ENCODE measurements around the gene PGD.

Gene PGD

DNA sequence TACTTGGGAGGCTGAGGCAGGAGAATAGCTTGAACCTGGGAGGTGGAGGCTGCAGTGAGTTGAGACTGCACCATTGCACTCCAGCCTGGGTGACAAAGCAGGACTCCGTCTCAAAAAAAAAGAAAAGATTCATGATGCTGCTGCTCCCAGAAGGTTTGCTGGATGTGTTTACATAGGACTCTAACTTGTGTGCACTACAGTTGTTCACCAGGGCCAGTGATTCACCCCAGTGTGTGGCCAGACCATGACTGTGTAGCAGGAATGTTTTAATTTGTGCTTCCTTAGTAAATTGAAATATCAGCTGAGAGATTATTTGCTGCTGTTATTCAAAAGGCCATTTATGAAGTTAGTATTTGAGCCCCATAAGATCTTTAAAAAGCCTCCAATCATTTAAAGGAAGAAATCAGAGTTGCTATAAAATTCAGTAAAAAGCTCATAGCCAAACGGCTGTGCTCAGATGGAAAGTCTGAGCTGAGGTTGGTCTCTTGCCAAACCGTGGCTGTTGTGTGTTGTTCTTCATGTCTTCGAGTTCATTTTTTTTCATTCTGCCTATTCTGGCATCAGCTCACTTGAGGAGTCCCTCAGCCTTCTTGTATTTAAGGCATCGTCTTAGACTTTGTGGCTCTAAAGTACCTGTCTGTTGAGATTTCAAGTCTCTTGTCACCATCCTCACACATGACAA, 18.1 kb upstream of the PGD start:
- Histone ChIP-seq H3K4me1 (ENCODE audit: insufficient read depth, low read length) (no peaks in the 10 kb centered on the region), H3K9ac (ENCODE audit: low read depth, low read length) (no peak overlapping the region), H3K27ac (ENCODE audit: low read length) (no peak overlapping the region), H3K9me3 (ENCODE audit: insufficient read depth, low read depth, low read length) (no peaks in the 10 kb centered on the region), H3K4me3 (ENCODE audit: low read length) (no peak overlapping the region), H3K27me3 (ENCODE audit: insufficient read depth, low read length) (no peaks in the 10 kb centered on the region), H3K36me3 (ENCODE audit: insufficient read depth, low read depth, low read length) (peaks cover 59% of the 10 kb centered on the region)

DNA sequence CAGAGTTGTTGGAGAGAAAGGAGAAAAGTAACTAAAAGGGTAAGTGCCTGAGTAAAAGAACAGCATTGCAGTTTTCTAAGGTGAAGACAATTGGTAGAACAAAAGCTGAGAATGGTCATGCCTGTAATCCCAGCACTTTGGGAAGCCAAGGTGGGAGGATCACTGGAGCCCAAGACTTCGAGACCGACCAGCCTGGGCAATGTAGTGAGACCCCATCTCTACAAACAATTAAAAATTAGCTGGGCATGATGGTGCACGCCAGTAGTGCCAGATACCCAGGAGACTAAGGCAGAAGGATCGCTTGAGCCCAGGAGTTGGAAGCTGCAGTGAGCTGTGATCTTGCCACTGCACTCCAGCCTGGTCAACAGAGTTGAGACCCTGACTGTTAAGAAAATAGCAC, 15.2 kb upstream of the PGD start:
- H3K9ac ChIP-seq (ENCODE audit: low read depth, low read length), result no peak overlapping the region
- no peak overlapping the region for H3K4me3 ChIP-seq (ENCODE audit: low read length)
- no peaks in the 10 kb centered on the region for H3K9me3 ChIP-seq (ENCODE audit: insufficient read depth, low read depth, low read length)
- H3K36me3 ChIP-seq (ENCODE audit: insufficient read depth, low read depth, low read length), result peaks cover 40% of the 10 kb centered on the region
- H3K27me3 ChIP-seq (ENCODE audit: insufficient read depth, low read length), result no peaks in the 10 kb centered on the region
- no peak overlapping the region for H3K27ac ChIP-seq (ENCODE audit: low read length)
- peaks cover 7% of the 10 kb centered on the region; the same call in 1 of the 2 replicates for H3K4me1 ChIP-seq (ENCODE audit: insufficient read depth, low read length)

DNA sequence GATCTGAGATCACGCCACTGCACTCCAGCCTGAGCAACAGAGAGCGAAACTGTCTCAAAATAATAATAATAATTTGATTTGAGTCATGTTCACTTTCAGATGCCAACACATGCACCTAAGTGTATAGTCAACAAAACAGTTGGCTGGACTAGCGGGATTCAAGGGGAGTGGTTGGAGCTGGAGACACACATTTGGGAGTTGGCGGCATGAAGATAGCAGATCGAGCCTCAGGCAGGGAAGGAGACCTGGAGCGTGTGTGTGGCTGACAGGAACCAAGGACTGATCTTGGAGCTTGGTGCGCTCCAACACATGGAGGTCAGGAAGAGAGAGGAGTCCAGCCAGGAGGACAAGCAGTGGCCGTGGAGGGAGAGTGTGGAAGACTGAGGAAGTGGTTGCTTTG, 14.6 kb upstream of the PGD start:
- Histone ChIP-seq H3K27me3 (ENCODE audit: insufficient read depth, low read length) (no peaks in the 10 kb centered on the region), H3K9ac (ENCODE audit: low read depth, low read length) (no peak overlapping the region), H3K4me1 (ENCODE audit: insufficient read depth, low read length) (peaks cover 7% of the 10 kb centered on the region; the same call in 1 of the 2 replicates), H3K27ac (ENCODE audit: low read length) (no peak overlapping the region), H3K9me3 (ENCODE audit: insufficient read depth, low read depth, low read length) (no peaks in the 10 kb centered on the region), H3K36me3 (ENCODE audit: insufficient read depth, low read depth, low read length) (peaks cover 36% of the 10 kb centered on the region), H3K4me3 (ENCODE audit: low read length) (no peak overlapping the region)

DNA sequence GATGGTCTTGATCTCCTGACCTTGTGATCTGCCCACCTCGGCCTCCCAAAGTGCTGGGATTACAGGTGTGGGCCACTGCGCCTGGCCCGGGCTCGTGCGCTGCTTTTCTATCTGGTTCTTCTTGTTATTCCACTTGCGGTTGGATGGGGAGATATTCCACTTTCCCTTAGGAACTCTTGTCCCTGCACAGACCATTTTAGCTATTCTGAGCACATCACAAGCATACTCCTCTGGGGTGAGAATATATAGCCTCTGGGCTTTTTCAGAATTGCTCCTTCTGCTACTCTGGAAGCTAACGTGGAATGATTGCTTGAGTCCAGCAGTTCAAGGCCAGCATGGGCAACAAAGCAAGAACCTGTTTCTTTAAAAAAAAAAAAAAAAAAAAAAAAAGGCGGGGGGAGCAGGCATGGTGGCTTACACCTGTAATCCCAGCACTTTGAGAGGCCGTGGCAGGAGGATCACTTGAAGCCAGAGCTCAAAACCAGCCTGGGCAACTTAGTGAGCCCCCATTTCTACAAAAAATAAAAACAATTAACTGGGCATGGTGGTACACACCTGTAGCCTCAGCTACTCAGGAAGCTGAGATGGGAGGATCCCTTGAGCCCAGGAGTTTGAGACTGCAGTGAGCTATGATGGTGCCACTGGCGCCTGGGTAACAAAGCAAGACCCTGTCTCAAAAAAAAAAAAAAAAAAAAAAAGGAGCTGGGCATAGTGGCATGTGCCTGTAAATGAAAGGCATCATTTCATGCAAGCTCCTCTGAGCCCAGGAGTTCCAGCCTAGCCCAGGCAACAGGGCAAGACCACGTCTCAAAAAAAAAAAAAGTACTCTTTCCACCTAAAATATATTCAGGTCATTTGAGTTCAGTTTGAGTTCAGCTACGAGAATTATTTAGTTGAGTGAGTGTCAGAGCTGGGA, 11.8 kb upstream of the PGD start:
- H3K9ac ChIP-seq (ENCODE audit: low read depth, low read length), result peak overlapping the region; percentile 40; the same call in 1 of the 2 replicates
- H3K27me3 ChIP-seq (ENCODE audit: insufficient read depth, low read length), result no peaks in the 10 kb centered on the region
- peaks cover 15% of the 10 kb centered on the region; the same call in 1 of the 2 replicates for H3K36me3 ChIP-seq (ENCODE audit: insufficient read depth, low read depth, low read length)
- H3K4me3 ChIP-seq (ENCODE audit: low read length), result no peak overlapping the region
- peaks cover 7% of the 10 kb centered on the region; the same call in 1 of the 2 replicates for H3K4me1 ChIP-seq (ENCODE audit: insufficient read depth, low read length)
- no peak overlapping the region for H3K27ac ChIP-seq (ENCODE audit: low read length)
- H3K9me3 ChIP-seq (ENCODE audit: insufficient read depth, low read depth, low read length), result no peaks in the 10 kb centered on the region

DNA sequence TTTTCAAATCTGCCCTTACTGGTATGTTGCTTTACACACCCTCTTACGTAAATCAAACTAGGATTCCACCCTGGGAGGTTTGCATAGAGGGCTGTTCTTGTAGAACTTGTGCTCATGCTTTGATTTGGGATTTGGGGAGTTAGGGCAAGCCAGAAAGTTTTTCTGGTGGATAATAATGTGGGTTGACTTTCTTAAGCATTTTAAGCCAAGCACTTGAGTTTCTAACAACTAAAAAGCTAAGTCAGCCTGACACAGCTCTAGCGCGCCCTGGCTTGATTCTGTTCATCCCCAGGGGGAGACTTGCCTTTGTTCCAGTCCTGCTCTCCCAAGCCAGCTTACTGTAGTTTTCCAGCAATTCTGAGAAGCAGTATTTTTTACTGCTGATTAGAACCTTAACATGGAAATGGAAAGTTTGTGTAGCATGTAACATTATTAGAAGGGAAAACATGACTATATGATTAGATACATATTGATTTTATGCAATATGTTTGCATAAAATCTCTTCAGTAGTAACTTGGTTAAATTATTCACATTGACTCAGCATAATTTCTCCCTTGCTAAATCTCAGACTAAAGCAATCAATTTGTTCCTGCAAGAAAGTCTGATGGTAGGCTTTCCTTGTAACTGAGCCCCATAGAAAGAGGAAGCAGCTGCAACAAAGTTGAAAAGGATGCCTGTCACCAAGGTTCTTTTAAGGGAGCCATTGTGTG, 11.0 kb upstream of the PGD start:
- peaks cover 7% of the 10 kb centered on the region; the same call in 1 of the 2 replicates for H3K4me1 ChIP-seq (ENCODE audit: insufficient read depth, low read length)
- H3K36me3 ChIP-seq (ENCODE audit: insufficient read depth, low read depth, low read length), result peaks cover 15% of the 10 kb centered on the region; the same call in 1 of the 2 replicates
- no peaks in the 10 kb centered on the region for H3K9me3 ChIP-seq (ENCODE audit: insufficient read depth, low read depth, low read length)
- peak overlapping the region; percentile 40; the same call in 1 of the 2 replicates for H3K9ac ChIP-seq (ENCODE audit: low read depth, low read length)
- no peaks in the 10 kb centered on the region for H3K27me3 ChIP-seq (ENCODE audit: insufficient read depth, low read length)
- peak overlapping the region; percentile 48 for H3K27ac ChIP-seq (ENCODE audit: low read length)
- no peak overlapping the region for H3K4me3 ChIP-seq (ENCODE audit: low read length)

DNA sequence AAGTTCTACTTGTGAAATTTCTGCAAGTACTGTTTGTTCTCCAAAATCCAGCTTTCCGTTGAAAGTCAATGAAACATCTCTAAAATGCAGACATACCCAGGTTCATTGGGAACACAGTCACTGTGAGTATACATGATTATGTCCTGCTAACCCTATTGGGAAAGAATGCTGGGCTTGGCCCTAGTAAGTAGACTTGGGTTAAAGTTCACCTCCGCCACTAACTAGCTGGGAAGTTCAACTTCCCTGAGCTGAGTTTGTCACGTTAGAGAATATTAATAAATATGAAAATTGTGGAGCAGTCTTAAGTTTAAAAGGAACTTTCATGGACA, 10.5 kb upstream of the PGD start:
- H3K36me3 ChIP-seq (ENCODE audit: insufficient read depth, low read depth, low read length), result peaks cover 11% of the 10 kb centered on the region; the same call in 1 of the 2 replicates
- H3K4me3 ChIP-seq (ENCODE audit: low read length), result no peak overlapping the region
- peak overlapping the region; percentile 40; the same call in 1 of the 2 replicates for H3K9ac ChIP-seq (ENCODE audit: low read depth, low read length)
- H3K9me3 ChIP-seq (ENCODE audit: insufficient read depth, low read depth, low read length), result no peaks in the 10 kb centered on the region
- H3K4me1 ChIP-seq (ENCODE audit: insufficient read depth, low read length), result peaks cover 7% of the 10 kb centered on the region; the same call in 1 of the 2 replicates
- no peak overlapping the region for H3K27ac ChIP-seq (ENCODE audit: low read length)
- no peaks in the 10 kb centered on the region for H3K27me3 ChIP-seq (ENCODE audit: insufficient read depth, low read length)

DNA sequence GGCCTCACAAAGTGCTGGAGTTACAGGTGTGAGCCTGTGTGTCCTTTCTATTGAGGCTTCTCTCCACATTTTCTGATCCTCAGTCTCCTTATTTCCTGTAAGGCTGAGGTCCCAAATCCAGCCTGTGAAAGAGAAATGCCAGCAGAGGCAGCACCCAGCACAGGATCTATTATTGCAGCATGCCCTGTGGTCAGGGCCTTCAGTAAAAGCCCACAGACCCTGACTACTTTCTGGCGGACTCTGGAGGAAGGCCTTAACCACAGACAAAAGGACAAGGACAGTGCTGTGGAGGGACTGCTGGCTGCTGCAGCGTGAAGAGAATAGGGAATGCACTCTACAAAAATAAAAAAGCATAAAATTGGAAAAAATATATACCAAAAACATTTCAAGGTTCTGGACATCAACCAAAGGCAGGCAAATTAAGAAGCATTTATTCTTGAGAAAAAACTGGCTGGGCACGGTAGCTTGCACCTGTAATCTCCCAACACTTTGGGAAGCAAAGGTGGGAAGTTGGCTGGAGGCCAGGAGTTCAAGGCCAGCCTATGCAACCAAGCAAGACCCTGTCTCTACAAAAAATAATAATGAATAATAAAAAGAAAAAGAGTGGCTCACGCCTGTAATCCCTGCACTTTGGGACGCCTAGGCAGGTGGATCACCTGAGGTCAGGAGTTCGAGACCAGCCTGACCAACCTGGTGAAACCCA, 9.4 kb upstream of the PGD start:
- no peaks in the 10 kb centered on the region for H3K9me3 ChIP-seq (ENCODE audit: insufficient read depth, low read depth, low read length)
- peaks cover 7% of the 10 kb centered on the region; the same call in 1 of the 2 replicates for H3K4me1 ChIP-seq (ENCODE audit: insufficient read depth, low read length)
- H3K36me3 ChIP-seq (ENCODE audit: insufficient read depth, low read depth, low read length), result peaks cover 6% of the 10 kb centered on the region; the same call in 1 of the 2 replicates
- no peak overlapping the region for H3K4me3 ChIP-seq (ENCODE audit: low read length)
- H3K9ac ChIP-seq (ENCODE audit: low read depth, low read length), result no peak overlapping the region
- no peaks in the 10 kb centered on the region for H3K27me3 ChIP-seq (ENCODE audit: insufficient read depth, low read length)
- H3K27ac ChIP-seq (ENCODE audit: low read length), result no peak overlapping the region

DNA sequence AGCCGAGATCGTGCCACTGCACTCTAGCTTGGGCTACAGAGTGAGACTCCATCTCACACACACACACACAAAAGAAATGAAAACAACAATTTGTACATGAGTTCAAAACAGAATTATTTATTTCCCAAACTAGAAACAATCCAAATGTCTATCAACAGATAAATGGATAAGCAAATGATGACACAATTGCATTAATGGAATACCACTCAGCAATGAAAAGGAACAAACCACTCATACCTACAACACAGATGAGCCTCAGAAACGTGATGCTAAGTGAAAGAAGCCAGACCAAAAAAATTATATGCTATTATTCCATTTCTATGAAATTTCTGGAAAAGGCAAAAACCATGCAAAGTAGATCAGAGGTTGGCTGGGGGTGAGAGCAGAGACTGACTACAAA, 2.0 kb upstream of the PGD start:
- H3K27me3 ChIP-seq (ENCODE audit: insufficient read depth, low read length), result no peaks in the 10 kb centered on the region
- no peak overlapping the region for H3K9ac ChIP-seq (ENCODE audit: low read depth, low read length)
- H3K36me3 ChIP-seq (ENCODE audit: insufficient read depth, low read depth, low read length), result peaks cover 16% of the 10 kb centered on the region
- H3K4me1 ChIP-seq (ENCODE audit: insufficient read depth, low read length), result peaks cover 8% of the 10 kb centered on the region; the same call in 1 of the 2 replicates
- no peaks in the 10 kb centered on the region for H3K9me3 ChIP-seq (ENCODE audit: insufficient read depth, low read depth, low read length)
- no peak overlapping the region for H3K4me3 ChIP-seq (ENCODE audit: low read length)
- no peak overlapping the region for H3K27ac ChIP-seq (ENCODE audit: low read length)

DNA sequence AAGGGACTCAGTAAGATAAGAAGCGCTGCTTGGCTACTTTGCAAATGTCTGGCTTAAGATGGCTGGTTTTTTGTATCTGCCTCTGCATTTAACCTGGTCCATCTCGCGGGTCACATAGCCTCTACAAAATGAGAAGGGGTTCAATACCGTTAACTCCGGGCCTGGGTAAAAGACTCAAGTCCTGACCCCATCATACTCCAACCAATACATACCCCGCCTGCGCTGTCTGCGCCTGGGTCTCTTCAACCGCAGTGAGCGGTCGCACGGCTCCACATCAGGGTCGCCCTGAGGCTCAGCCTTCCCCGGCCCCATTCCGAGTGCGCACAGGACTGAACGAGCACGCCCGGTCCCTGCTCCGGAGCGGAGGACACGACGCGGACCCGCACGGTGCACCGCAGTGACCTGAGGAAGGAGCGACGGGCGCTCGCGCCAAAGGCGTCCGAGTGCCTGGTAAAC, 558 bp upstream of the PGD start:
- Histone ChIP-seq H3K27ac (ENCODE audit: low read length) (peak overlapping the region; percentile 1), H3K36me3 (ENCODE audit: insufficient read depth, low read depth, low read length) (peaks cover 30% of the 10 kb centered on the region), H3K4me3 (ENCODE audit: low read length) (peak overlapping the region; percentile 82), H3K9ac (ENCODE audit: low read depth, low read length) (peak overlapping the region; percentile 82; the same call in 1 of the 2 replicates), H3K9me3 (ENCODE audit: insufficient read depth, low read depth, low read length) (no peaks in the 10 kb centered on the region), H3K27me3 (ENCODE audit: insufficient read depth, low read length) (no peaks in the 10 kb centered on the region), H3K4me1 (ENCODE audit: insufficient read depth, low read length) (peaks cover 8% of the 10 kb centered on the region; the same call in 1 of the 2 replicates)

DNA sequence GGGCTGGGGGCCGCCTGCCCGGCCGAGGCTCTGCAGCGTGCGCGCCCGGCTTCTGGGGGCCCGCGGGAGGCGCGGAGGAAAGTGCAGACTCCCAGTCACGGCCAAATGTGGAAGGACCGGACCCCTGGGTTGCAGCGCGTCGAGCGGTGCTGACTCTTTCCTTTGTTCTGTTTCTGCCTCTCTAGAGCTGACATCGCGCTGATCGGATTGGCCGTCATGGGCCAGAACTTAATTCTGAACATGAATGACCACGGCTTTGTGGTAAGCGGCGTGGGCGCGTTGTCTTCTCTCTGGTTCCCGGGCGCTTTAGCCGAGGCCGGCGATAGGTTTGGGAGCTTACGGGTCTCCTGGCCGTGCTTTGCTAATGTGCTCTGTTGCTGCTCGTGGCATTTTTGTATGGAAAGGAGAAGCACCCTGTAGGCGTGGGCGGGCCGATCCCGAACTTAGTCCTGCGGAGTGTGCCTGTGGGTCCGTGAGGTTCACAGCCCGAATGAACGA, 629 bp downstream of the PGD start:
- H3K4me3 ChIP-seq (ENCODE audit: low read length), result peak overlapping the region; percentile 82
- peaks cover 42% of the 10 kb centered on the region for H3K36me3 ChIP-seq (ENCODE audit: insufficient read depth, low read depth, low read length)
- H3K4me1 ChIP-seq (ENCODE audit: insufficient read depth, low read length), result peaks cover 8% of the 10 kb centered on the region; the same call in 1 of the 2 replicates
- peak overlapping the region; percentile 84 for H3K27ac ChIP-seq (ENCODE audit: low read length)
- H3K9ac ChIP-seq (ENCODE audit: low read depth, low read length), result peak overlapping the region; percentile 82
- no peaks in the 10 kb centered on the region for H3K9me3 ChIP-seq (ENCODE audit: insufficient read depth, low read depth, low read length)
- no peaks in the 10 kb centered on the region for H3K27me3 ChIP-seq (ENCODE audit: insufficient read depth, low read length)
